Hepatocyte (in vitro differentiated cells): Measurements from ENCODE around the gene MAPK8. TPM values are rescaled to one million over a fixed set of nuclear protein-coding genes. Genes with fewer than 3 reads are reported as not detected.

Source experiments
- DNase-seq: peaks from one replicate; pipeline ENCODE4 v3.0.0-alpha.2; 2016; ENCODE audit warnings: low spot score
- H2AFZ ChIP-seq: fragments of 200-600 bp; sonication (generic); 2 replicates; pipeline ENCODE4 v1.6.0; 2016; ENCODE audit warnings: antibody characterized with exemption, mild to moderate bottlenecking
- H3K27ac ChIP-seq: fragments of 200-600 bp; sonication (generic); 2 replicates; pipeline ENCODE4 v1.5.1; 2016; ENCODE audit warnings: mild to moderate bottlenecking
- H3K27me3 ChIP-seq: fragments of 200-600 bp; sonication (generic); 2 replicates; pipeline ENCODE4 v1.6.1; 2016
- H3K36me3 ChIP-seq: fragments of 200-600 bp; sonication (generic); replicated peaks from 2 replicates; pipeline ENCODE4 v1.5.1; 2016; ENCODE audit warnings: low read depth; ENCODE audit not compliant: insufficient read depth
- H3K4me1 ChIP-seq: fragments of 200-600 bp; sonication (generic); 2 replicates; pipeline ENCODE4 v1.5.1; 2016; ENCODE audit warnings: mild to moderate bottlenecking, moderate library complexity; ENCODE audit not compliant: insufficient read depth
- H3K4me2 ChIP-seq: fragments of 200-600 bp; sonication (generic); 2 replicates; pipeline ENCODE4 v1.6.0; 2016
- H3K4me3 ChIP-seq: fragments of 200-600 bp; sonication (generic); 2 replicates; pipeline ENCODE4 v1.5.1; 2016; ENCODE audit warnings: mild to moderate bottlenecking
- H3K79me2 ChIP-seq: fragments of 200-600 bp; sonication (generic); 2 replicates; pipeline ENCODE4 v1.6.0; 2017; ENCODE audit warnings: mild to moderate bottlenecking
- H3K9me2 ChIP-seq: fragments of 200-600 bp; sonication (generic); replicated peaks from 2 replicates; pipeline ENCODE4 v1.6.0; 2017; ENCODE audit warnings: mild to moderate bottlenecking; ENCODE audit not compliant: insufficient read depth
- H3K9me3 ChIP-seq: fragments of 200-600 bp; sonication (generic); 2 replicates; pipeline ENCODE4 v1.5.1; 2016; ENCODE audit warnings: low read depth, mild to moderate bottlenecking
- H4K20me1 ChIP-seq: fragments of 200-600 bp; sonication (generic); 2 replicates; pipeline ENCODE4 v1.6.0; 2016; ENCODE audit warnings: mild to moderate bottlenecking; ENCODE audit not compliant: insufficient read depth, poor library complexity, severe bottlenecking
- CTCF ChIP-seq: fragments of 200-600 bp; sonication (generic); IDR thresholded peaks from 2 replicates; pipeline ENCODE4 v1.5.1; 2016; ENCODE audit warnings: antibody characterized with exemption, mild to moderate bottlenecking; ENCODE audit not compliant: poor library complexity
- EZH2 ChIP-seq: fragments of 200-600 bp; sonication (generic); IDR thresholded peaks from 2 replicates; pipeline ENCODE4 v1.6.1; 2016; ENCODE audit warnings: antibody characterized with exemption, mild to moderate bottlenecking, borderline replicate concordance
- EZH2phosphoT487 ChIP-seq: fragments of 200-600 bp; sonication (generic); IDR thresholded peaks from one replicate; pipeline ENCODE4 v1.6.1; 2018; ENCODE audit warnings: antibody characterized with exemption, mild to moderate bottlenecking, low read depth, moderate library complexity; ENCODE audit not compliant: unreplicated experiment, severe bottlenecking
- WGBS: methylation state at CpG from one replicate; pipeline ENCODE4 v1.1.6; 2016; ENCODE audit warnings: low lambda C conversion rate; ENCODE audit errors: missing lambda C conversion rate; 5-methylcytosine and 5-hydroxymethylcytosine counted together
- polyA plus RNA-seq: library from polyadenylated mRNA; unstranded; fragments of >200 nt; fragmentation: Nextera tagmentation; extraction: Ambion mirVana; gene quantifications from 2 replicates; pipeline ENCODE4 v1.2.1, GENCODE V29; 2016
- total RNA-seq: library from RNA; depleted of rRNA; stranded (reverse); fragments of >200 nt; gene quantifications from 2 replicates; pipeline ENCODE4 v1.2.3, GENCODE V29; 2014

Gene MAPK8
- total and polyA plus RNA-seq, 2 experiments from 2014 or later, result 20.9 to 73.2 TPM

GRCh38 chr10:48330269-48330668, 23.8 kb downstream of the MAPK8 start:
- H3K4me3 ChIP-seq, result no peak overlapping the region
- H3K36me3 ChIP-seq, result peaks cover 7% of the 10 kb centered on the region
- TF ChIP-seq CTCF, result no peak
- TF ChIP-seq EZH2, result no peak
- no peak for TF ChIP-seq EZH2phosphoT487
- H3K4me2 ChIP-seq, result no peak overlapping the region
- peaks cover 91% of the 10 kb centered on the region for H3K79me2 ChIP-seq
- H3K4me1 ChIP-seq, result no peaks in the 10 kb centered on the region
- no peaks in the 10 kb centered on the region for H3K9me2 ChIP-seq
- 94% methylated on average over 3 of the region's 3 CpGs for WGBS
- H3K27me3 ChIP-seq, result no peaks in the 10 kb centered on the region
- H2AFZ ChIP-seq, result no peak overlapping the region
- no peak overlapping the region for H3K27ac ChIP-seq
- peaks cover 4% of the 10 kb centered on the region for H4K20me1 ChIP-seq
- H3K9me3 ChIP-seq, result peaks cover 8% of the 10 kb centered on the region
- no peak for DNase-seq

GRCh38 chr10:48331436-48331835, 25.0 kb downstream of the MAPK8 start:
- Histone ChIP-seq H3K27me3 (no peaks in the 10 kb centered on the region), H3K36me3 (peaks cover 7% of the 10 kb centered on the region), H2AFZ (no peak overlapping the region), H3K4me2 (no peak overlapping the region), H3K9me2 (no peaks in the 10 kb centered on the region), H3K4me1 (no peaks in the 10 kb centered on the region), H3K79me2 (peaks cover 89% of the 10 kb centered on the region), H4K20me1 (peaks cover 4% of the 10 kb centered on the region), H3K4me3 (no peak overlapping the region), H3K27ac (no peak overlapping the region), H3K9me3 (peaks cover 8% of the 10 kb centered on the region)
- TF ChIP-seq EZH2, result no peak
- no peak for TF ChIP-seq EZH2phosphoT487
- TF ChIP-seq CTCF, result no peak
- no peak for DNase-seq
- 75% methylated on average over 1 of the region's 1 CpG for WGBS

- Histone ChIP-seq H2AFZ (no peak overlapping the region), H3K4me2 (no peak overlapping the region), H3K79me2 (peaks cover 88% of the 10 kb centered on the region), H4K20me1 (peaks cover 4% of the 10 kb centered on the region), H3K27ac (no peak overlapping the region), H3K4me1 (no peaks in the 10 kb centered on the region), H3K36me3 (peaks cover 7% of the 10 kb centered on the region), H3K9me3 (peaks cover 8% of the 10 kb centered on the region), H3K9me2 (no peaks in the 10 kb centered on the region), H3K27me3 (no peaks in the 10 kb centered on the region), H3K4me3 (no peak overlapping the region)
- DNase-seq, result no peak
- no peak for TF ChIP-seq EZH2phosphoT487
- TF ChIP-seq CTCF, result no peak
- TF ChIP-seq EZH2, result no peak
- 99% methylated on average over 5 of the region's 5 CpGs for WGBS
These were observed 25.8 kb downstream of the MAPK8 start for GRCh38 chr10:48332166-48332870.

GRCh38 chr10:48332871-48333216, 26.4 kb downstream of the MAPK8 start:
- peaks cover 4% of the 10 kb centered on the region for H4K20me1 ChIP-seq
- no peak overlapping the region for H3K4me2 ChIP-seq
- no peak overlapping the region for H3K27ac ChIP-seq

More at GRCh38 chr10:48332871-48333216, 26.4 kb downstream of the MAPK8 start:
- Histone ChIP-seq H3K9me3 (peaks cover 8% of the 10 kb centered on the region), H3K4me1 (no peaks in the 10 kb centered on the region), H3K4me3 (no peak overlapping the region), H3K36me3 (peaks cover 7% of the 10 kb centered on the region), H3K79me2 (peaks cover 83% of the 10 kb centered on the region), H2AFZ (no peak overlapping the region), H3K9me2 (no peaks in the 10 kb centered on the region), H3K27me3 (no peaks in the 10 kb centered on the region)
- WGBS, result 100% methylated on average over 1 of the region's 1 CpG
- no peak for DNase-seq
- no peak for TF ChIP-seq CTCF
- no peak for TF ChIP-seq EZH2
- TF ChIP-seq EZH2phosphoT487, result no peak
